ENCODE results near the gene TSTD2. TPM values are rescaled to one million over a fixed set of nuclear protein-coding genes. Genes with fewer than 3 reads are reported as not detected.
A peak's percentile ranks its signal among the peaks of the same experiment; 100 is the strongest.
"Not testable (repeated sequence)": the region's sequence is repeated elsewhere in the genome, so short reads cannot be mapped to it uniquely, and the experiment has no call there.

Gene TSTD2
- total RNA-seq, 1 experiment from 2014 or later, result 14.6 TPM

- peak; percentile 76 for DNase-seq (ENCODE audit: low read depth)
Observed at GRCh38 chr9:97632248-97632984, 752 bp downstream of the TSTD2 start.

- no peak for DNase-seq (ENCODE audit: low read depth)
Observed at GRCh38 chr9:97630591-97630990, 2.6 kb downstream of the TSTD2 start.

GRCh38 chr9:97629156-97629555, 4.0 kb downstream of the TSTD2 start:
- DNase-seq (ENCODE audit: low read depth), result no peak

- no peak for DNase-seq (ENCODE audit: low read depth)
Observed at GRCh38 chr9:97628668-97629067, 4.5 kb downstream of the TSTD2 start.

- DNase-seq (ENCODE audit: low read depth), result no peak
Observed at GRCh38 chr9:97627624-97628023, 5.5 kb downstream of the TSTD2 start.

DNA sequence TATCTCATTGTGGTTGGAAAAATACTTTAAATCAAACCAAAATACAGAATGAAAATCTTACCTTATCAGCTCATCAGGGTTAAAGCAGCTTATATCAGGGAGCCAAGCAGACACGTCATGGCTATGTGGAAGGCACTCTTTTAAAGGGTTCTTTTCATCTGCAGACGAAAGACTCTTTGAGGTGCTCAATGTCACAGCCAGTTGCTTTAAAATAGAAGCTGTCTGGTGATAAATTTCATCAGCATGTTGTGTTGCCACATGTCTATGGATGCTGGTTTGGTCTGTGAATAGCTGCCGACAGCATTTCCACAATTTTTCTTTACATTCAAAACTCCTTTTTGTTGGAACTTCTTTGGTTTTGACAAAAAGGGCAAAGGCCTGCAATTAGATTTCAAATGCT, 7.5 kb downstream of the TSTD2 start:
- DNase-seq (ENCODE audit: low read depth), result no peak

DNA sequence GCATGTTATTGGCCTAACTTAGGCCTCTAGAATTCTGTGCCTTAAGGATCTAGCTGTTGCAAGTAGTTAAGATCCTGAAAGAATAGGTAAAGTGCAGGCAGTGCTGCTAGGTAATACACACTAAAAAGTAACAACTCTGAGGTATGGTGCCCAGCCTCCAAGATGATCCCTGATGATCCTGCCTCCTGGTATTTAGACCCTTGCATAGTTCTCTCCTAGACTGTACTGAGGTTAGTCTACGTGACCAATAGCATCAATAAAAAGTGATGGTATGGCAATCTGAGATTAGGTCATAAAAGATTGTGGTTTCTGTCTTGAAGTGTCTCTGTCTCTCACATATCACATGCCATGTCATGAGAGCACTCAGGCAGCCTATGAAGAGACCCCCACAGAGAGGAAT, 9.2 kb downstream of the TSTD2 start:
- DNase-seq (ENCODE audit: low read depth), result no peak

GRCh38 chr9:97622483-97622882, 10.7 kb downstream of the TSTD2 start:
- not testable (repeated sequence) for DNase-seq (ENCODE audit: low read depth)

- DNase-seq (ENCODE audit: low read depth), result not testable (repeated sequence)
Observed at GRCh38 chr9:97620063-97620462, 13.1 kb downstream of the TSTD2 start.

- no peak for DNase-seq (ENCODE audit: low read depth)
Observed at GRCh38 chr9:97617939-97618416, 15.2 kb downstream of the TSTD2 start.

DNA sequence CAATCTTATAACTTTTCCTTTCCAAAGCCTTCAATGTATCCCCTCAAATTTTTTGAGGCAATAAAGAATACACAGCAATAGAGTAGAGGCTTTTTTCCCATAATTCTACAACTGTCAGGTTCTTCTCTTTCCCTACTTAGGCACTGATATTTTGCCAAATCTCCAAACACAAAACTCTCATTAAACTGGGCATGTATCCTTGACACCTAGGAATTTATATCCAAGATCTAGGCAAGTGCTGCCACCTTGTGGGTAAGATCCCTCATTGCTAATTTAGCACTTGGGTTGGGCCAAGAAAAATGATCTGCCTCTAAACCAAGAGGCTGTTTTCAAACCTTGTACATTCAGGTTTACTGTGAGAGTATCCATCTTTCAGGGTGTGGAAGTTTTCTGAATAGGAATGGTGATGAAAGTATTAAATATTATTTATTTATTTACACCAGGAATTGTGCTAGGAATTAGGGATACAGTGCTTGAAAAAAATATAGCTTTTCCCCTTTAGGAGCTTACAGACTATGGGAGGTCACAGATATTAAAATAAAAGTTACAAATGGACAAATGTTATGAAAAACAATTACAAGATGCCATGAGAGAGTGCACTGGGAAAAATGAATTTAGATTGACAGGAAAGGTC, 17.6 kb downstream of the TSTD2 start:
- DNase-seq (ENCODE audit: low read depth), result peak; percentile 53

DNA sequence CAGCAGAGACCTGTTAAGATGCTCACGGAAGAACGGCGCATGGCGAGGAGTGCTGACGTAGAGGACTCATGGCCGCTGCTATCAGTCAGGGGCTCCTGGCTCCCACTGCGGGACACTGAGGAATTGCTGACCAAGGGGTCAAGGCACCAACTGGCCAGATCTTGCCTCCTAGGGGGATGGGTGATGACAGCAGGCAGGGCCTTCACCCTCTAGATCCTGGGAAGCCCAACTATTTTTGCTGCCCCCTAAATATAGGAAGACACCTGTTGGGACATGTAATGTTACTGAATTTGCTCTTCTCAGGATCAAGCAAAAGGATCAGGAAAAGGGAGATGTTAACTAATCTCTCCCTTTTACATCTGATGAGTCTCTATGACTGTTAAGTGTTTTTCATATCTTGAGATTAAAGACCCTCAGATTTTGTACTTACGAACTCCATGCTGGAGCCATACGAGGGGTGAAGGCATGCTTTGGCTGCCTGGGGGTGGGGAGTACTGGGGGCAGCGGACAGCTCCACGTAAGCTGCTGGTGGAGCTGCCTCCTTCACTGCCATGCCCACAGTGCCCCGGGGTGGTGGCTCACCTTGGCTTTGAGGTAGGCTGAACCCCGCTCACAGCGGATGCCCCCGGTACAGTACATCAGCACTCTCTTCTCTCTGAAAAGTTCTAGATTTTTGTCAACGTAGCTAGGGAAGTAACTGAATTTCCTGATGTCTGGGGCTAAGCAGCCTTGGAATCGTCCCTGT, 28.1 kb downstream of the TSTD2 start:
- DNase-seq (ENCODE audit: low read depth), result no peak

- DNase-seq (ENCODE audit: low read depth), result no peak
Observed at GRCh38 chr9:97602430-97602829, 30.7 kb downstream of the TSTD2 start.

- DNase-seq (ENCODE audit: low read depth), result no peak
Observed at GRCh38 chr9:97601228-97601898, 31.8 kb downstream of the TSTD2 start.

DNA sequence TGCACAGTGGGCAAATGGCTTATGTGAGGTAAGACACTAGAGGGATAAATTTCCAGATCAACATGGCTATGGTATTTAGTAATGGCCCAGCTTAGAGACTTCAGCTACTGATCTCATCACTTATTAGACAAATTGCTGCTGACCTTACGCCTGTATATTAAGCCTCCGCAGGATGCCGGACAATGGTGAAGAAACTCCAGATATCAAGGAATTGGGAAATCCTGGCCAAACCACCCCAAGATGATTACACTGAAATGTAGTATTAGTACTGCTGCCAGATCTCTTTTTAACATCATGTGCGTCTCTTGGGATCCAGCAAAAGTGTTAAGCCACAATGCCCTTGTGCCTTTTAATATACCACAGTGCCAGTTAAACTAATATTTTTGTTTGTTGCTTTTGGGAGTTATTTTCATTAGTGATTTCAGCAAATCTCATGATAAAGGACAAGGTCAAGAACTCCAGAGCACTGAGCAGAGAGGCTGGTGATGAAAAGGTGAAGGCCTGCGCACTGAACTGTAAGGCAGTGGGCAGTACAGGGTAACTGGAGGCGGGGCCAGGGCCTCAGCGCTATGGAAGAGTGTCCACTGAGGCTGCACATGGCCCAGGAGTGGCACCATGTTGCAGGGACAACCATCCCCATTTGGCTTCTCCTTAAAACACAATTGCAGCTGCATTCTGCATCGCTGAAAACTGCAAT, 32.5 kb downstream of the TSTD2 start:
- DNase-seq (ENCODE audit: low read depth), result no peak

GRCh38 chr9:97599314-97599846, 33.8 kb downstream of the TSTD2 start:
- no peak for DNase-seq (ENCODE audit: low read depth)

GRCh38 chr9:97598461-97599288, 34.5 kb downstream of the TSTD2 start:
- DNase-seq (ENCODE audit: low read depth), result peak; percentile 70

- no peak for DNase-seq (ENCODE audit: low read depth)
Observed at GRCh38 chr9:97596906-97597305, 36.3 kb downstream of the TSTD2 start.

DNA sequence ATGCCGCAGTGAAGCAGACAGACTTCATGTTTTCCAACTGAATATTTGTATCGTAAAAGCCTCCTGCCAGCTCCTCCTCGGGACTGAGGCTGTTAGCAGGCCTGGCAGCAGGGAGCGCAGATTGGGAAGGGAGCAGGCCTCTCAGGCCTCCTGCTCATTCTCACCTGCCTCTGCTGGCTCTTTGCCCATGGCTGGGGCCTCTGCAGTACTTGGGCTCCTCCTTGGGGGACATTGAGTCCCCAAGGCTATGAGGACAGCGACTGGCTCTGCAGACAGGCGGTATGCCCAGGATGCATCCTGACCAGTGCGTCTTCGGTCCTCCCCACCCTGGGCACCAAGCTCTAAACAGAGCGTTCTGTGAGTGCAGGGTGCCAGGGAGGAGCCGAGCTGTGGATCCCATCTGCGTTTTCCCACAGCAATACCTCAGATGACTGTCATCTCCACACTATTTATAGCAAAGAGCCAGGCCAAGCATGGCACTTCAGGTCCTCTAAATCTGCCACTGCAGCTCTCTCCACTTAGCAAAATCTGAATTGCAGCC, 38.7 kb downstream of the TSTD2 start:
- no peak for DNase-seq (ENCODE audit: low read depth)

DNA sequence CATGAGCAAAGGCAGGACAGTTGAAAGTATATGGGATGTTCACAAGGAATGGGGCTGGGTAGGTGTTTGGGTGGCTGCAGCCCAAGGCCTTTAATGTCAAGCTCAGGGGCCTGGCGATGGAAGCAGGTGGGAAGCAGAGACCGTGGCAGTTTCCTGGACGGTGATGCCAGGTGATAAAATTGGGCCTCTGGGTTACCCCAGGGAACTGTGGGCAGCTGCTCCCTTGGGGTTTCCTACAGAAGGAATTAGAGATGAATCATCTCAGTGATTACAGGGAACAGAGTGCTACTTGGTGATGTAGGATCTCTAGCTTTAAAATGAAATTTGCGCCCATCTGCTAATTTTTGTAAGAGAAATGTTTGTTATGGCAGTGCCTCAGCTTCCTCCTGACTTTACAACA, 39.2 kb downstream of the TSTD2 start:
- DNase-seq (ENCODE audit: low read depth), result peak; percentile 26
